HG03139 (cell line): ENCODE data around the gene TP53BP2.
"Not testable (repeated sequence)": the region's sequence is repeated elsewhere in the genome, so short reads cannot be mapped to it uniquely, and the experiment has no call there.

Source experiments
- ATAC-seq: cut with Tn5 transposase; IDR thresholded peaks from one replicate; pipeline ENCODE4 v1.9.1; 2021; ENCODE audit not compliant: unreplicated experiment

Gene TP53BP2

GRCh38 chr1:223845810-223846682 lies at the start of gene TP53BP2:
Gene TP53BP2 (minus strand): TSS chr1:223845947. CDS start chr1:223845680, 267 bp downstream.
- peak; percentile 64 for ATAC-seq

GRCh38 chr1:223890494-223890893 lies 44.7 kb upstream of the TP53BP2 start:
- ATAC-seq: not testable (repeated sequence)

- not testable (repeated sequence) for ATAC-seq
These were observed 43.6 kb upstream of the TP53BP2 start for GRCh38 chr1:223889319-223889718.

GRCh38 chr1:223887747-223888418 lies 42.1 kb upstream of the TP53BP2 start:
- ATAC-seq: no peak

- ATAC-seq: no peak
These were observed 40.8 kb upstream of the TP53BP2 start for GRCh38 chr1:223886516-223886921.

GRCh38 chr1:223885614-223886013 lies 39.9 kb upstream of the TP53BP2 start:
- ATAC-seq: no peak

- no peak for ATAC-seq
These were observed 33.0 kb upstream of the TP53BP2 start for GRCh38 chr1:223878598-223879325.

GRCh38 chr1:223877804-223878203 lies 32.1 kb upstream of the TP53BP2 start:
- ATAC-seq: no peak

- ATAC-seq: no peak
These were observed 30.8 kb upstream of the TP53BP2 start for GRCh38 chr1:223876590-223876989.

- ATAC-seq: no peak
These were observed 27.3 kb upstream of the TP53BP2 start for GRCh38 chr1:223873044-223873443.

- no peak for ATAC-seq
These were observed 26.7 kb upstream of the TP53BP2 start for GRCh38 chr1:223872308-223872901.

GRCh38 chr1:223870617-223871574 lies 25.1 kb upstream of the TP53BP2 start:
- ATAC-seq: no peak

- not testable (repeated sequence) for ATAC-seq
These were observed 19.0 kb upstream of the TP53BP2 start for GRCh38 chr1:223864599-223865368.

GRCh38 chr1:223864084-223864483 lies 18.3 kb upstream of the TP53BP2 start:
- no peak for ATAC-seq

- no peak for ATAC-seq
These were observed 16.2 kb upstream of the TP53BP2 start for GRCh38 chr1:223861904-223862303.

- no peak for ATAC-seq
These were observed 14.4 kb upstream of the TP53BP2 start for GRCh38 chr1:223860051-223860622.

- ATAC-seq: no peak
These were observed 13.3 kb upstream of the TP53BP2 start for GRCh38 chr1:223859058-223859457.

GRCh38 chr1:223856386-223856785 lies 10.6 kb upstream of the TP53BP2 start:
- ATAC-seq: no peak

- no peak for ATAC-seq
These were observed 8.0 kb upstream of the TP53BP2 start for GRCh38 chr1:223853748-223854147.
